GM19099 (cell line): Measurements from ENCODE around the gene GALNT5.

Experiments
- POLR2A ChIP-seq: IDR thresholded peaks from 3 replicates; pipeline ENCODE4 v1.6.1; 2011; ENCODE audit warnings: low read depth; ENCODE audit not compliant: insufficient read length; ENCODE audit errors: extremely low read depth

The GALNT5 gene

GRCh38 chr2:157257312-157258252, at the start of gene GALNT5:
TSS of gene GALNT5 (plus strand) at chr2:157257705. CDS start at chr2:157258083, 378 bp downstream.
- no peak for TF ChIP-seq POLR2A

- no peak for TF ChIP-seq POLR2A
Observed at GRCh38 chr2:157216286-157216965, 41.1 kb upstream of the GALNT5 start.

DNA sequence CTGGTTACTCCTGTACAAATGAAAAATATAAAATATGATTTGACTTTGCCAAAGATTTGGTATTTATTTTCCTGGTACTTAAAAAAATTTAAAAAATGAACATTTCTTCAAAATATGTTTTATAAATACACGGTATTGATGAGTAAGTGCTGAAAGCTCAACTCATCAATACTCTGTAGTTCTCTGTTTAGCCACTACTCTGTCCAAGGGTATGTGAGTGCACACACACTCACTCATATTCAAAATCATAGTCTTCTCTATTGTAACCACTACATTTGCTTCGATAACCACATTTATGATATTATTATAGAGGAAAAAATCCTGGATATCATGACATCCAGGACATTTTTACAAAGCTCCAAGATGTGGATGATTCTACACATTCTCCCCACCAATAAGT, 40.1 kb upstream of the GALNT5 start:
- TF ChIP-seq POLR2A: no peak

- no peak for TF ChIP-seq POLR2A
Observed at GRCh38 chr2:157218911-157219310, 38.6 kb upstream of the GALNT5 start.

GRCh38 chr2:157220502-157220901, 37.0 kb upstream of the GALNT5 start:
- no peak for TF ChIP-seq POLR2A

- no peak for TF ChIP-seq POLR2A
Observed at GRCh38 chr2:157221394-157221988, 36.0 kb upstream of the GALNT5 start.

DNA sequence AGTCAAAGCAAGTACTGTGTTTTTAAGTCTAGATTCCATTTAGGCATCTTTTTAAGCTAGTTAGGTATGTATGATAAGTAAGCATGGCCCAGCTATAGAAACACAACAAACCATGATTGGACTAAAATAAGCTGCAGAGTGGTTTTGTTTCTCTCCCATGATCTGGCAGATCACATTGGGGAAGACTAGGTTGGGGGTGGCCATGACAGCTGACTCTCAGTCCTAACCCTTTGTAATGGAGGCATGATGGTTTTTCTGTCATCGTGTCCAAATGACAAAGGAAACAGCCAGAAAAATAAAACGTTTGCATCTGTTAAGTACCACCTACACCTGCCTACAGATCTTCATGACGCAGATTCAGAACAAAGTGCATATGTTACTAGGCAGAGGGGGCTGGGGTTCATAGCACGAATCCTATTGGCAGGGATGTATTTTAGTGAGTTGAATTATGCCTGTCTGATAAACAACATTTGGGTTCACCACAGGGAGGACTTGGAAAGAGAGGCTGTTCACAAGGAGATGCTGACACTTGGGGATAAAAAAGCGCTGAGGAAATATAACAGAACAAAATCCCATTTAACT, 33.8 kb upstream of the GALNT5 start:
- no peak for TF ChIP-seq POLR2A

GRCh38 chr2:157227592-157227991, 29.9 kb upstream of the GALNT5 start:
- no peak for TF ChIP-seq POLR2A

- no peak for TF ChIP-seq POLR2A
Observed at GRCh38 chr2:157228946-157229345, 28.6 kb upstream of the GALNT5 start.

DNA sequence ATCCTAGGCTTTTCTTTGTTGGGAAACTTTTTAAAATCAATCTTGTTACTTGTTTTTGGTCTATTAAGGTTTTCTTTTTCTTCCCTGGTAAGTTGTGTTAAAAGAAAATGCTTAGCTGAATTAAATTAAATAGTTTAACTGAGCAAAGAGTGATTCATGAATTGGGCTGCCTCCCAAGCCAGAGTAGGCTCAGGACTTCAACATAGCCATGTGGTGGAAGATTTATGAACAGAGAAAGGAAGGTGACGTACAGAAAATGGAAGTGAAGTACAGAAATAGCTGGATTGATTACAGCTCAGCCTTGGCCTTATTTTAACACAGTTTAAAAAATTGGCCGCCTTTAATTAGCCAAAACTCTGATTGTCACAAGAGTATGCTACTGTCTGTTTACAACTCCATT, 27.9 kb upstream of the GALNT5 start:
- TF ChIP-seq POLR2A: no peak

DNA sequence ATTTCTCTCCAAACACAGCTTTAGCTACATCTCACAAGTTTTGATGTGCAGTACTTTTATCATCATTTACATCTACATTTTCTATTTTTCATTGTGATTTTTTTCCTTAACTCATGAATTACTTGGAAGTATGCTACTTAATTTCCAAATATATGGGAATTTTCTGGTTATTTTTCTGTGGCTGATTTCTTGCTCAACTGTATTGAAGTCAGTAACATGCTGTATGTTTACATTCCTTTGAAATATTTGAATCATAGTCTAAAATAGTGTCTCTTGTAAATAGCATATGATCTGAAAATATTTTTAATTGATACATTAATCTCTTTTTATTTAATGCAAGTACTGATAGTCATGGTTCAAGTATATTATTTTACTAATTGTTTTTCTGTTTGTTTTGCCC, 26.0 kb upstream of the GALNT5 start:
- no peak for TF ChIP-seq POLR2A

DNA sequence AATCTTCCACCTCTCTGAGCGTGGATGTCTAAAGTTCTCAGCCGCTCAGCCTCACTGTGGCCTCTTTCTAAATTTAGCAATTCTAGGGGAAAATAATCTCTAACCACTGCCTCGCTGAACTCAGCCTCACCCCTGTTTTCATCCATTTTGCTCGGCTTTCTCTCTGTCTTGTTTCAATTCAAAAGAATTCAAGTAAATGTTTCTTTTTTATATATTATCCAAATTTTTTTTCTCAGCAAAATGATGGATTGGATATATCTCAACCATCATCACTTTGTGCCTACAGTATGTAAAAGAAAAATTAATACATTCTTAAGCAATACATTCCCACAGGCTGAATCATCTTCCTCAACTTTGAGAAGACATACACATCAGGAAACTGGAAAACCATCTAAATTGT, 24.0 kb upstream of the GALNT5 start:
- no peak for TF ChIP-seq POLR2A

DNA sequence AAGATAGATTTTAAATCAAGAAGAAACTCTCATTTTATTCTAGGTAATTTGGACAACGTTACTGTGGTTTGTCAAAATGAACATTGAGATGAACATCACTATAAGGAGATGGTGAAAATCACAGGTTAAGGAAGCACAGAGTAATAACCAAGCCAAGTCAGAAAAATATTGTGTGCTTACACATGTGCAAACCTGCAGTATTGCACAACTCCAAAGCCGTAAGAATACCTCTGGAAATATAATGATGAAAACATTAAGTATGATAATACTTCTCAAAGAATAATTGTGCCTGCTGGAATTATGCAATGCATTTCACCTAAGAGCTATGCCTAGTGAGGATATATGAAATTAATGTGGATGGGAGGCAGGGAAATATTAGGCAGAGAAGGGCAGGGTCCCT, 21.1 kb upstream of the GALNT5 start:
- no peak for TF ChIP-seq POLR2A

DNA sequence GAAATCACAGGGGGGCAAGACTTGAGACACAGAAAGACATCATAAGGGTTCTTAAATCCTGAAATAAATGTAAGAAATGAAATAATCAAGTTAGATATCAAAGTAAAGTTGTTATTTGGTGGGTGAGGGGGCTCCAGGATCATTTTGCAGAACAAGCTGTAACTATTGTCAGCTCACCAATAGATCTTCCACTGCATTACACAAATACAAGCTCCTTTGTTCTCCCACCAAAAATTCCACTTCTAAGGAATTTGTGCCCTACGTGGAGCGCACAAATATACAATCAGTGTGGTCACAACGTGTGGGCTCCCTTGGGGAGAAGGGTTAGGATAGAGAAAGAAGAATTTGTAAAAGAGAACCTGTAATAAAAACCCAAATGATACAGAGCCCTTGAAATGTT, 19.2 kb upstream of the GALNT5 start:
- no peak for TF ChIP-seq POLR2A

DNA sequence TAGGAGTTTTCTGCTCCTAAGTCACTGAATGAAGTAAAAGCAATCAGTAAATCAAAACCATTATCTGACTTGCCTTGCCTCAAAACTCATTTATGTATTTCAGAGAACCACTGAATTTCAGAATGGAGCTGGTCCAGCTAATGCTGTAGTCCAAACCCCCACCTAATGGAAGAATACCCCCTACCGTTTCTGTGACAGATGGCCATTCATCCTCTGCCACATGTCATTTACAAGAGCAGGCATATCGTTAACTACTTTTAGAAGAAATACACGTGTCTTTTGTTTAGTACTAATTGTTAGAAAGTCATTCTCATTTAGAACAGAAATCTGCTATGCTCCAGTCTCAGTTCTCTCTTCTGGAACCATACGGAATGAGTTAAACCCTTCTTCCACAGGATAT, 12.8 kb upstream of the GALNT5 start:
- TF ChIP-seq POLR2A: no peak
